Thyroid gland (tissue), 4 donors: ENCODE results near the gene C1GALT1C1L.

Source experiments
- POLR2A ChIP-seq, 2 donors: fragments of 450-650 bp; IDR thresholded peaks; one replicate each; pipeline ENCODE4 v1.6.1; 2017; ENCODE audit warnings: antibody characterized with exemption in 2 of 2, mild to moderate bottlenecking in 2 of 2, moderate library complexity in 1 of 2
- TF ChIP-seq, protein P1 (sequence below), 6 experiments: fragments of 200-600 bp in 3 of 6; fragments of 450-650 bp in 3 of 6; sonication (generic) in 3 of 6; IDR thresholded peaks; one replicate each; pipeline ENCODE4 v1.5.1; 2016 to 2019; ENCODE audit warnings: antibody characterized with exemption in 6 of 6, mild to moderate bottlenecking in 2 of 6, inconsistent platforms in 1 of 6, moderate library complexity in 1 of 6

DNA sequence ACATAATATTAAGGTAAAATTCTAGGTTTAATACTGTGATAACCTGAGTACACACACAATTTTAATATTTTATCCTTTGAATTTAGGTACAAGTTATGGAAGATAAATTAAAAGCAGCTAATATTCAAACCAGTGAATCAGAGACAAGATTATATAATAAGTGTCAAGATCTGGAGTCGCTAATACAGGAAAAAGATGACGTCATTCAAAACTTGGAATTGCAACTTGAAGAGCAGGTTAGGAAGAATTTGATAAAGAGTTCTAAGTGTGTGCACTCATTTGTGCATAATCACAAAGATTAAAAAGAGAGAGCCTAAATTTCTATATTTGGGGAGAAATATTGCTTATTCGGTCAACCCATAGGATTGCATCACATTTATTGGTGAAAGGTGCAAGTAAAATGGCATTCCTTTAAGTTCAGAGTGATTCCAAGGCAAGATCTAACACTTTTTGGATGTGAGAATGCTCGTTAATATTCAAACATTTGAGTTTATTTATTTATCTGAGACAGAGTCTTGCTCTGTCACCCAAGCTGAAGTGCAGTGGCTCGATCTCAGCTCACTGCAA lies 16.3 kb upstream of the C1GALT1C1L start:
- TF ChIP-seq POLR2A (IDR thresholded peaks at IDR 0.05) = no peak
- TF ChIP-seq, protein P1, sequence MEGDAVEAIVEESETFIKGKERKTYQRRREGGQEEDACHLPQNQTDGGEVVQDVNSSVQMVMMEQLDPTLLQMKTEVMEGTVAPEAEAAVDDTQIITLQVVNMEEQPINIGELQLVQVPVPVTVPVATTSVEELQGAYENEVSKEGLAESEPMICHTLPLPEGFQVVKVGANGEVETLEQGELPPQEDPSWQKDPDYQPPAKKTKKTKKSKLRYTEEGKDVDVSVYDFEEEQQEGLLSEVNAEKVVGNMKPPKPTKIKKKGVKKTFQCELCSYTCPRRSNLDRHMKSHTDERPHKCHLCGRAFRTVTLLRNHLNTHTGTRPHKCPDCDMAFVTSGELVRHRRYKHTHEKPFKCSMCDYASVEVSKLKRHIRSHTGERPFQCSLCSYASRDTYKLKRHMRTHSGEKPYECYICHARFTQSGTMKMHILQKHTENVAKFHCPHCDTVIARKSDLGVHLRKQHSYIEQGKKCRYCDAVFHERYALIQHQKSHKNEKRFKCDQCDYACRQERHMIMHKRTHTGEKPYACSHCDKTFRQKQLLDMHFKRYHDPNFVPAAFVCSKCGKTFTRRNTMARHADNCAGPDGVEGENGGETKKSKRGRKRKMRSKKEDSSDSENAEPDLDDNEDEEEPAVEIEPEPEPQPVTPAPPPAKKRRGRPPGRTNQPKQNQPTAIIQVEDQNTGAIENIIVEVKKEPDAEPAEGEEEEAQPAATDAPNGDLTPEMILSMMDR (IDR thresholded peaks at IDR 0.05) = no peak
